Mesodermal cell (in vitro differentiated cells): ENCODE data around the gene WNK2.

Experiments
- H3K27ac ChIP-seq: 2 replicates; pipeline ENCODE4 v1.7.0; 2013; ENCODE audit warnings: mild to moderate bottlenecking, low read depth, low read length, moderate library complexity; ENCODE audit not compliant: severe bottlenecking
- H3K36me3 ChIP-seq: 2 replicates; pipeline ENCODE4 v1.7.1; 2013; ENCODE audit warnings: mild to moderate bottlenecking, low read length, moderate library complexity; ENCODE audit not compliant: control insufficient read depth, insufficient read depth
- H3K4me1 ChIP-seq: one replicate; pipeline ENCODE4 v1.7.1; 2013; ENCODE audit warnings: mild to moderate bottlenecking, low read length; ENCODE audit not compliant: insufficient read depth, control insufficient read depth, poor library complexity, severe bottlenecking
- H3K4me3 ChIP-seq: 2 replicates; pipeline ENCODE4 v1.7.0; 2013; ENCODE audit warnings: low read length, control low read depth, mild to moderate bottlenecking; ENCODE audit not compliant: insufficient read depth, poor library complexity, severe bottlenecking; ENCODE audit errors: extremely low read depth
- H3K9me3 ChIP-seq: 2 replicates; pipeline ENCODE4 v1.7.1; 2013; ENCODE audit warnings: mild to moderate bottlenecking, low read length, moderate library complexity; ENCODE audit not compliant: control insufficient read depth
- WGBS, 2 experiments: methylation state at CpG; one replicate each; pipeline ENCODE4 v1.1.5; 2013; ENCODE audit warnings: missing lambda C conversion rate in 2 of 2; ENCODE audit not compliant: insufficient coverage in 2 of 2; 5-methylcytosine and 5-hydroxymethylcytosine counted together

The WNK2 gene

DNA sequence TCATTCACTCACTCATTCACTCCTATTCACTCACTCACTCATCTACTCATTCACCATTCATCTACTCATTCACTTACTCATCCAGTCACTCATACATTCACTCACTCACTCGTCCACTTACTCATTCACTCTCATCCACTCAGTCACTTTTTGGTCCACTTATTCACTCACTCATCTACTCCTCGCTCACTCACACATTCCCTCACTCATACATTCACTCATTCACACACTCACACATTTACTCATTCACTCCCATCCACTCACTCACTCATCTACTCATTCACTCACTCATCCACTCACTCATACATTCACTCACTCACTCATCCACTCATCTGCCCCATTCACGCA is 27.7 kb downstream of the WNK2 start:
- Histone ChIP-seq H3K4me1 (peaks cover 3% of the 10 kb centered on the region), H3K4me3 (no peak overlapping the region), H3K9me3 (no peaks in the 10 kb centered on the region), H3K27ac (no peak overlapping the region), H3K36me3 (no peaks in the 10 kb centered on the region)
- 91 to 92% methylated on average over 3 of the region's 3 CpGs for WGBS, 2 experiments

DNA sequence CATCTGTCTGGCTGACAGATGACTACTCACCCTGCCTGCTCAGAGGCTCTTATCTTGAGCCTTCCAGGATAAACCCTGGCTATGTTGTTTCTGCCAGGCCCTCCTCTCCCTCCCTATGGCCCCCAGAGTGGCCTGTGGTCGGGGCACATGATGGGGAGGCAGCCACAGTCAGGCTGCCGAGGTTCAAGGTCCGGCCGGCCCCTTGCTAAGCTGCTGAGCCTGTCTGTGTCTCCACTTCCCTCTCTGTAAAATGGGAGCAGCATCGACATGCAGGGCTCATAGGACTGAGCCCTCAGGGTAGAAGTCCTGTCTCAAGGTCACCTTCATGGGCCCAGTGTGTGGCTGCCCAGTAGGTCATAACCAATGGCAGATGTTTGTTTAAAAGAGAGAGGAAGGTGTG is 28.5 kb downstream of the WNK2 start:
- WGBS, 2 experiments, result 88 to 89% methylated on average over 4 to 5 of the region's 5 CpGs

DNA sequence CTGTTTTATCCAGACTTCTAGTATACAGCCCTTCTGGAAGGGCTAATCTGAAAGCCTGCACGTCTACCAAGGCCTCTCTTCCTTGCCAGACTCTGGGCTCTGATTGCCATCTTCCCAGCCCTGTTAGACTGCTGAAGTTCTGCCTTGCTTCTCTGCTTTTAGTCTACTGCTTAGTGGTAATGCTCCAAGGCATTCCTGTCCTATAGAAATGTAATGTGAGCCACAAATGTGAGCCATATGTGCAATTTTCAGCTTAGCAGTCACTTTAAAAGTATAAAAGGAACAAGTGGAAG is 32.1 kb downstream of the WNK2 start:
- H3K4me3 ChIP-seq, result no peak overlapping the region
- WGBS, 2 experiments, result 77 to 90% methylated on average over 1 of the region's 1 CpG
- H3K27ac ChIP-seq, result no peak overlapping the region
- no peaks in the 10 kb centered on the region for H3K36me3 ChIP-seq
- H3K4me1 ChIP-seq, result no peaks in the 10 kb centered on the region
- no peaks in the 10 kb centered on the region for H3K9me3 ChIP-seq

More for the DNA sequence above, 28.5 kb downstream of the WNK2 start:
- no peaks in the 10 kb centered on the region for H3K9me3 ChIP-seq
- no peaks in the 10 kb centered on the region for H3K4me1 ChIP-seq
- H3K4me3 ChIP-seq, result no peak overlapping the region
- H3K27ac ChIP-seq, result no peak overlapping the region
- no peaks in the 10 kb centered on the region for H3K36me3 ChIP-seq

- Histone ChIP-seq H3K9me3 (no peaks in the 10 kb centered on the region), H3K27ac (no peak overlapping the region), H3K4me1 (no peaks in the 10 kb centered on the region), H3K4me3 (no peak overlapping the region), H3K36me3 (no peaks in the 10 kb centered on the region)
- 83 to 97% methylated on average over 1 to 3 of the region's 5 CpGs for WGBS, 2 experiments
These were observed 33.8 kb downstream of the WNK2 start for GRCh38 chr9:93217706-93218105.

- no peak overlapping the region for H3K27ac ChIP-seq
- WGBS, 2 experiments, result 89 to 96% methylated on average over 6 of the region's 6 CpGs
- H3K9me3 ChIP-seq, result no peaks in the 10 kb centered on the region
These were observed 34.2 kb downstream of the WNK2 start for GRCh38 chr9:93218161-93218560.

GRCh38 chr9:93218671-93219420 is 34.9 kb downstream of the WNK2 start:
- Histone ChIP-seq H3K36me3 (no peaks in the 10 kb centered on the region), H3K27ac (no peak overlapping the region), H3K9me3 (no peaks in the 10 kb centered on the region), H3K4me1 (no peaks in the 10 kb centered on the region), H3K4me3 (no peak overlapping the region)
- 79 to 95% methylated on average over 4 to 8 of the region's 11 CpGs for WGBS, 2 experiments

More at GRCh38 chr9:93218161-93218560, 34.2 kb downstream of the WNK2 start:
- H3K4me3 ChIP-seq, result no peak overlapping the region
- H3K4me1 ChIP-seq, result no peaks in the 10 kb centered on the region
- H3K36me3 ChIP-seq, result no peaks in the 10 kb centered on the region

DNA sequence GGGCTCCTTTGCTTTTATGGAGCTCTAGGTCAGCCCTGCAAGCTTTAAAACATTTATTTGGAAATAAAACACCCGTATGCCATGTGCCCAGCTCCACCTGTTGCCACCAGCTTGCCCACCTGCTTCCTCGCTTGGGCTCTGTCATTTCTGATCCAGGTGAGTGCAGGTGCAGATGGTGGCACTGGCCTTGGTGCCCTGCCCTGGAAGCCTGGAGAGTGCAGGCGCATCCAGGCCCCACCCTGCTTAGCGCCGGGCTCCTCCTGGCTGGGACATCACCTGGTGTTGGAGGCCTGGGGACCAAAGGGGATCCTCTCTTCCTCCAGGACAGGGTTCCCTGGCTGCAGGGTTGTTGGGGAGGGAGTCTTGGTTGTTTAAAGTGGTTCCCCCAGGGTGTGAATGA is 35.8 kb downstream of the WNK2 start:
- no peak overlapping the region for H3K27ac ChIP-seq
- H3K36me3 ChIP-seq, result no peaks in the 10 kb centered on the region
- 89 to 97% methylated on average over 3 to 4 of the region's 5 CpGs for WGBS, 2 experiments
- no peak overlapping the region for H3K4me3 ChIP-seq
- no peaks in the 10 kb centered on the region for H3K4me1 ChIP-seq
- H3K9me3 ChIP-seq, result no peaks in the 10 kb centered on the region

GRCh38 chr9:93220627-93221026 is 36.7 kb downstream of the WNK2 start:
- Histone ChIP-seq H3K27ac (no peak overlapping the region), H3K4me3 (no peak overlapping the region), H3K36me3 (no peaks in the 10 kb centered on the region), H3K9me3 (no peaks in the 10 kb centered on the region), H3K4me1 (no peaks in the 10 kb centered on the region)
- WGBS, 2 experiments, result 83 to 91% methylated on average over 3 of the region's 4 CpGs

DNA sequence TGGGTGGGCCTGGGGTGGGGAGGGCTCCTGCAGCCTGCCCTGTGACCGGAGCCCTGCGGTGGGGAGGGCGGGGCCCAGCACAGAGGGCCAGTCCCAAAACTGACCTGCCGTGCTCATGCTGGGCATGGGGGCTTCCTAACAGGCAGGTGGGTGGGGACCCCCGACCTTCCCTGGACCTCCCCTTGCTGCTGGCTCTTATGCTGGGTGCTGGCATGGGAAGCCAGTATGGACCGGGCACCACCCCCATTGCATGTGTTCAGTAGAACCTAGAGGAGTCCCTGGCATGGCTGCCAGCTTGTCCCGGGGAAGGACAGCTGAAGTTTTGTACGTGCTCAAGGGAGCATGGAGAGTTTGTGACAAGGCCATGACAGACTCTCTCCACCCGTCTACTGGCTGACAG is 37.1 kb downstream of the WNK2 start:
- H3K9me3 ChIP-seq, result no peaks in the 10 kb centered on the region
- no peaks in the 10 kb centered on the region for H3K4me1 ChIP-seq
- 89 to 97% methylated on average over 9 of the region's 9 CpGs for WGBS, 2 experiments
- H3K36me3 ChIP-seq, result no peaks in the 10 kb centered on the region
- H3K27ac ChIP-seq, result no peak overlapping the region
- no peak overlapping the region for H3K4me3 ChIP-seq

DNA sequence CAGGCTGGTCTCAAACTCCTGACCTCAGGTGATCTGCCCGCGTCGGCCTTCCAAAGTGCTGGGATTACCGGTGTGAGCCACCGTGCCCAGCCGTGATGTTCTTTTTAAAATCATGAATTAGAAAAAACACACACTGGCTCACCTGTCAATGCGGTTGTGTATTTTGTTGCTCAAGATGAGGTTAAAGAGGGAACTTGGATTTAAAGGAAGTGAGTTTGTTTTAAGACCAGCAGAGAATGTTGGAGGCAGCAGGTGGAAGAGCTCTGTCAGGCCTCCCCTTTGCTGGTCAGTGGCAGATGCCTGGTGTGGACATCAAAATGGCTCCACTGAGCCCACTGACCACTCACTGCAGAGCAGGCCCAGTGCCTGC is 38.9 kb downstream of the WNK2 start:
- H3K9me3 ChIP-seq, result no peaks in the 10 kb centered on the region
- no peak overlapping the region for H3K27ac ChIP-seq
- no peaks in the 10 kb centered on the region for H3K4me1 ChIP-seq
- H3K36me3 ChIP-seq, result no peaks in the 10 kb centered on the region
- 90 to 95% methylated on average over 3 to 5 of the region's 7 CpGs for WGBS, 2 experiments
- no peak overlapping the region for H3K4me3 ChIP-seq

- Histone ChIP-seq H3K36me3 (no peaks in the 10 kb centered on the region), H3K9me3 (no peaks in the 10 kb centered on the region), H3K27ac (no peak overlapping the region), H3K4me1 (no peaks in the 10 kb centered on the region), H3K4me3 (no peak overlapping the region)
- WGBS, 2 experiments, result 82 to 89% methylated on average over 8 to 10 of the region's 16 CpGs
These were observed 39.6 kb downstream of the WNK2 start for GRCh38 chr9:93223260-93224180.
